Measurements from ENCODE around the gene SUPT3H.

Gene SUPT3H

GRCh38 chr6:44841829-44842228 lies 535.9 kb downstream of the SUPT3H start:
- no peak for DNase-seq (ENCODE audit: low read depth in 2 of 2)

GRCh38 chr6:44837741-44838140 lies 540.0 kb downstream of the SUPT3H start:
- DNase-seq (ENCODE audit: low read depth in 2 of 2): no peak

- no peak for DNase-seq (ENCODE audit: low read depth in 2 of 2)
Measured at GRCh38 chr6:44837255-44837654, 540.5 kb downstream of the SUPT3H start.

GRCh38 chr6:44833248-44833647 lies 544.5 kb downstream of the SUPT3H start:
- no peak for DNase-seq (ENCODE audit: low read depth in 2 of 2)

- DNase-seq (ENCODE audit: low read depth in 2 of 2): no peak
Measured at GRCh38 chr6:44831002-44831610, 546.6 kb downstream of the SUPT3H start.

GRCh38 chr6:44829836-44830235 lies 547.9 kb downstream of the SUPT3H start:
- no peak for DNase-seq (ENCODE audit: low read depth in 2 of 2)

GRCh38 chr6:44828780-44829179 lies 549.0 kb downstream of the SUPT3H start:
- DNase-seq (ENCODE audit: low read depth in 2 of 2): no peak

- no peak for DNase-seq (ENCODE audit: low read depth in 2 of 2)
Measured at GRCh38 chr6:44826025-44826676, 551.6 kb downstream of the SUPT3H start.

GRCh38 chr6:44825273-44825672 lies 552.5 kb downstream of the SUPT3H start:
- no peak for DNase-seq (ENCODE audit: low read depth in 2 of 2)

GRCh38 chr6:44824567-44824966 lies 553.2 kb downstream of the SUPT3H start:
- DNase-seq (ENCODE audit: low read depth in 2 of 2): no peak

- no peak for DNase-seq (ENCODE audit: low read depth in 2 of 2)
Measured at GRCh38 chr6:44820759-44821158, 557.0 kb downstream of the SUPT3H start.

- no peak for DNase-seq (ENCODE audit: low read depth in 2 of 2)
Measured at GRCh38 chr6:44820321-44820720, 557.4 kb downstream of the SUPT3H start.

GRCh38 chr6:44811456-44811855 lies 566.3 kb downstream of the SUPT3H start:
- DNase-seq (ENCODE audit: low read depth in 2 of 2): no peak

- no peak for DNase-seq (ENCODE audit: low read depth in 2 of 2)
Measured at GRCh38 chr6:44809258-44809657, 568.5 kb downstream of the SUPT3H start.

GRCh38 chr6:44808148-44808547 lies 569.6 kb downstream of the SUPT3H start:
- no peak for DNase-seq (ENCODE audit: low read depth in 2 of 2)

- no peak for DNase-seq (ENCODE audit: low read depth in 2 of 2)
Measured at GRCh38 chr6:44806656-44807055, 571.1 kb downstream of the SUPT3H start.

- DNase-seq (ENCODE audit: low read depth in 2 of 2): no peak
Measured at GRCh38 chr6:44805238-44805846, 572.4 kb downstream of the SUPT3H start.

GRCh38 chr6:44804546-44805159 lies 573.1 kb downstream of the SUPT3H start:
- no peak for DNase-seq (ENCODE audit: low read depth in 2 of 2)

GRCh38 chr6:44804016-44804415 lies 573.7 kb downstream of the SUPT3H start:
- DNase-seq (ENCODE audit: low read depth in 2 of 2): no peak

GRCh38 chr6:44800784-44801592 lies 576.7 kb downstream of the SUPT3H start:
- DNase-seq (ENCODE audit: low read depth in 2 of 2): no peak

- no peak for DNase-seq (ENCODE audit: low read depth in 2 of 2)
Measured at GRCh38 chr6:44800171-44800783, 577.5 kb downstream of the SUPT3H start.

GRCh38 chr6:44797746-44798145 lies 580.0 kb downstream of the SUPT3H start:
- DNase-seq (ENCODE audit: low read depth in 2 of 2): no peak
